Left hindlimb (tissue), 1 donor: ENCODE measurements around the gene CFAP52.
"Not testable (repeated sequence)": the region's sequence is repeated elsewhere in the genome, so short reads cannot be mapped to it uniquely, and the experiment has no call there.

Experiments
- DNase-seq: peaks from one replicate; pipeline ENCODE4 v3.0.0-alpha.2; 2018

Gene CFAP52

GRCh38 chr17:9571201-9571600 lies 5.2 kb upstream of the CFAP52 start:
- no peak for DNase-seq

DNA sequence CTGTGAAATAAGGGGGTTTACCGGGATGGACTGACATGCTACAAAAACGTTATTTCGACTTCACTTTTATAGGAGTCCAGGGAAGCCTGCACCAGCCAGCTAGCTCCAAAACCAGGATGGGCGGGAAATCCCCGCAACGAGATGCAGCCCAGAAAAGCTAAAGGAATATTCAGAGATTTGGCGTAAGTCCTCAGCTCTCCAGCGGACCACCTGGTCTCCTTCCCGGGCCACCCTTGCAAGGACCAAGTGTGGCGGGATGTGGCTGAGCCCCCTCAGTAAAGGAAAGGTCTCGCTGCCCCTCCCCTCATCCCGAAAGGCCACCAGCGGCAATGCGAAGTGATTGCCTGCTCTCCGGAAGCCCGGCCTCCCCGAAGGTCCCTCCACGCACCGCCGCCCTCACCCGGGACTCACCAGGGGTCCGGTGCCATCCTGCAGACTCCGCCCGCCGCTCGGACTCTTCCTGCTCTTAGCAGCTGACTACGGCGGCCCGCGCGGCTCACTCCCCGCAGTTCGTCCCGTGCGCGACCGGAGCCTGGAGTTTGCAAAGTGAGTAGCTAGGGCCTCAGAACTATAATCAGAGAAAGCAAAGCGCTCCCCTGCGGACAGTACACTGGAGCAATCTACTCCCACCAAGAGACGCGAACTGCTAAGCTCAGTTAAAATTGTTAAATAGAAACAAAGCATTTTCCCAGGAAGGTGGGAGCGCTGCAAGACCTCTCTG lies 901 bp upstream of the CFAP52 start, which contains the start of gene STX8:
Gene STX8 (minus strand): TSS at position 440 of the 721 bp plus-strand sequence. CDS start 12 bp downstream, at position 428.
- DNase-seq, result peak; percentile 92

DNA sequence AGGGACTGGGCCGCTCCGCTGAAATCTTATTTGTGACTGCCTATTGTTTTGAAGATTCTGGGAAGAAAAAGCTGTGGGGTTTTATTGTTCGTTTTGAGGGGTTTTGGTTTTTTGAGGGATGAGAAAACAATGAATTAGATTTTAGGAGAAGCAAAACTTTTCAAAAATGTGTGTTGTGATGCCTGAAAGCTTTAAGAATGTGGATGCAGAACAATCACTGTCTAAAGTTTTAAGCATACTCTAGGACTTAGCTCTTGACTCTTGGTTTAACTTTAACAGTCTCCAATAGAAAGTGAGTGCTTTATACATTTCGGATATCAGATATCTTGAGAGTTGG lies 899 bp downstream of the CFAP52 start:
- no peak for DNase-seq

DNA sequence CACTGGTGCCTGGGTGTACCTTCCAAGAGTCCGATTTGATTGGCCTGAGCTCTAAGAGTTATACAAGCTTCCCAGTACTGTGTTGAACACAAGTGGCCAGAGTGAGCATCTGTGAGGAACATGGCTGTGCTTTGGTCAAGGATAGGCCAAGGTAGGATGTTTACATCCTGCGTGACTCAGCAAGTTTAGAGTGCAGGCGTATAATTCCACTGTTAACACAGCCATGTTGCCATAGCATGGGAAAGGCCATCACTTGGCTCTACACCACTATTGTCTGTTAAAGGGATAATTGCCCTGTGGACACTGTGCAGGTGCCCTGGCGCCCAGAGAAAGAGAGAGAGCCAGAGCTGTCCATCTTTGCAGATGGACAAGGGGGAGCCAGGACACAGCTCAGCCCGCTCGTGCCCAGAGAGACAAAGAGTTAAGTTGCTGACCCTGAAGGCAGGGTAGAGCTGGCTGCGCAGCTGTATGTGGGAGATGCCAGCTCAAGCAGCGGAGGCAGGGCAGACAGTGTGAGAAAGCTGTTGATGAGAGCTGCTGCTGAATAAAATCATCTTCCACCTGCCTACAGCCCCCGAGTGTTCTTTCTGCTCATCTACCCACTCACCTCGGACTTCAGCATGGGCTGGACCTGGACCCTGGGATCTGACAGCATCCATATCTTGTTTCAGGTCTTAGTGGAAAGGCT lies 11.7 kb downstream of the CFAP52 start:
- DNase-seq, result no peak

DNA sequence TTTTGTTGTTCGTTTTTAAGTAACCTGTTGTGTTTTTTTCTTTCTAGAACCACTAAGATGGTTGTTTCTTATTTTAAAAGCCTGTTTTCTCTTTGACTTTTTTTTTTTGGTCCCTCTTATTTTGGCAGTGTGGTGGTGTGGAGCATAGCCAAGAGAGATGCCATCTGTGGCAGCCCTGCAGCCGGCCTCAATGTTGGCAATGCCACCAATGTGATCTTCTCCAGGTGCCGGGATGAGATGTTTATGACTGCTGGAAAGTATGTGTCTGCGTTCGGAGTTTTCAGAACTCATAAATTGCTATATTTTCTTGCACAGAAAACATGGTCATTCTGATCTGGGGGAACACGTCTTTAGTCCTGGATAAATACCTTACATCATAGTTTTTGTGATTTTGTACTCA lies 17.6 kb downstream of the CFAP52 start:
- DNase-seq, result no peak

- not testable (repeated sequence) for DNase-seq
Measured at GRCh38 chr17:9597638-9598037, 21.2 kb downstream of the CFAP52 start.

- DNase-seq, result no peak
Measured at GRCh38 chr17:9598661-9599060, 22.2 kb downstream of the CFAP52 start.

- DNase-seq, result not testable (repeated sequence)
Measured at GRCh38 chr17:9604583-9604982, 28.1 kb downstream of the CFAP52 start.

GRCh38 chr17:9606453-9606852 lies 30.0 kb downstream of the CFAP52 start:
- no peak for DNase-seq

DNA sequence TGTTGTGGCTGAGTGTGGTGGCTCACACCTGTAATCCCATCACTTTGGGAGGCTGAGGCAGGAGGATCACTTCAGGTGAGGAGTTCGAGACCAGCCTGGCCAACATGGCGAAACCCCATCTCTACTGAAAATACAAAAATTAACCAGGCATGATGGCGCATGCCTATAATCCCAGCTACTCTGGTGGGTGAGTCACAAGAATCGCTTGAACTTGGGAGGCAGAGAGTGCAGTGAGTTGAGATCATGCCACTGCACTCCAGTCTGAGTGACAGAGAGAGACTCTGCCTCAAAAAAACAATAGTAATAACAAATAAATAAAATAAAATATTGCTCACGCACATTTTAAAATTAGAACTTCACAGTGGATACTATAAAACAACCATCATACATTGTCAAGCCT lies 30.6 kb downstream of the CFAP52 start:
- DNase-seq, result not testable (repeated sequence)

- DNase-seq, result no peak
Measured at GRCh38 chr17:9611557-9611956, 35.1 kb downstream of the CFAP52 start.

DNA sequence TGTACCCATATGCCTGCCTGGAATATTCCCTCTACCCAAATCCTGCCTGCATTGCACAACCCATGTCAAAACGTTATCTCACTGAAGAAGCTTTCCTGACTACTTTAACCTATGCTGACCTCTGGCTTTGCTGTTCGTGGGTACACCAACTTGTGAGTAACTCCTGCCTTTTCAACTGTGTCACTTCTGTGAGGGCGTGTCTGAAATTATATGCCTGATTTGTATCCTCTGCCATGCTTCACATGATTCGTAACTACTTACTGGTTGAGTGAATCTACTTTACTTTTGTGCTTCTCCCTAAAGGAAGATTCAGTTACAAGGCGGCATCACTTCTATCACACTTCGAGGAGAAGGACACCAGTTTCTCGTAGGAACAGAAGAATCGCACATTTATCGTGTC lies 35.6 kb downstream of the CFAP52 start:
- no peak for DNase-seq

GRCh38 chr17:9615486-9615885 lies 39.0 kb downstream of the CFAP52 start:
- no peak for DNase-seq

GRCh38 chr17:9622961-9623360 lies 46.5 kb downstream of the CFAP52 start:
- no peak for DNase-seq

DNA sequence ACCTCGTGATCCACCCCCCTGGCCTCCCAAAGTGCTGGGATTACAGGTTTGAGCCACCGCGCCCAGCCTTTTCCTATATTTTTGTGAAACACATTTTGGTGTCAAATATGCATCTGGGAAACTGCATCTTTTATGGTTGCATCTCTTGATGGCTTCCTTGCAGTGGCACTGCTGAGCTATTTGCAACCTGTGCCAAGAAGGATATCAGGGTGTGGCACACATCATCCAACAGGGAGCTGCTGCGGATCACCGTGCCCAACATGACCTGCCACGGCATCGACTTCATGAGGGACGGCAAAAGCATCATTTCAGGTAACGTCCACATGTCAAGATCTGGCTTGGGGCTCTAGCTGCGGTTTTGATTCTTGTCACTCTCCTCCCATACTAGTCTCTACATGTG lies 52.1 kb downstream of the CFAP52 start:
- DNase-seq, result no peak

GRCh38 chr17:9632741-9633140 lies 56.3 kb downstream of the CFAP52 start:
- no peak for DNase-seq

GRCh38 chr17:9635340-9635739 lies 58.9 kb downstream of the CFAP52 start:
- DNase-seq, result no peak

GRCh38 chr17:9636501-9636900 lies 60.1 kb downstream of the CFAP52 start:
- DNase-seq, result no peak

GRCh38 chr17:9640388-9640787 lies 63.9 kb downstream of the CFAP52 start:
- DNase-seq, result not testable (repeated sequence)

- no peak for DNase-seq
Measured at GRCh38 chr17:9643611-9644010, 67.2 kb downstream of the CFAP52 start.

GRCh38 chr17:9644910-9645751 lies 68.7 kb downstream of the CFAP52 start, which contains the start of gene USP43:
USP43 (plus strand) TSS chr17:9645517; CDS start chr17:9645633, 116 bp downstream.
- DNase-seq, result peak; percentile 32

DNA sequence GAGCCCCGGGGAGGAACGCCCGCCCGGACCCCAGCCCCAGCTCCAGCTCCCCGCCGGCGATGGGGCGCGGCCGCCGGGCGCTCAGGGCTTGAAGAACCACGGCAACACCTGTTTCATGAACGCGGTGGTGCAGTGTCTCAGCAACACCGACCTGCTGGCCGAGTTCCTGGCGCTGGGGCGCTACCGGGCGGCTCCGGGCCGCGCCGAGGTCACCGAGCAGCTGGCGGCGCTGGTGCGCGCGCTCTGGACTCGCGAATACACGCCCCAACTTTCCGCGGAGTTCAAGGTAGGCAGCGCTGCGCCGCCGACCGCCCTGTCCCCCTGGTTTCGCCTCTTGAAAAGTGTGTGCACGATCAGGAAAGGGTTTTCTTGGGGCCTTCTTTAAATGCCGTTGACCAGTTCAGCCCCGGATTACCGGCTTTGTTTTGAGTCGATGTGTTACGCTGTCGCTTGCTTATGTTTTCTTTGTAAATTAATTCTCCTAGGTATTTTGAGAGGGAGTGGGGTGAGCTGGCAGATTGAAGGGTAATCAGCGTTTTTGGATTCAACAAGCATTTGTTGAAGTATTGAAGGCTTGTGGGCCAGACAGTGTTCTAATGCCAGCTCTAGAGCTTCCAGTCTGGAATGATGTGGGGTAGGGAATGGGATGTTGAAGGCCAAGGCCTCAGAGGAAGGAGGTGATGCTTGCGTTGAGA lies 69.6 kb downstream of the CFAP52 start:
- DNase-seq, result peak; percentile 37

- no peak for DNase-seq
Measured at GRCh38 chr17:9646546-9646885, 70.1 kb downstream of the CFAP52 start.
